UCSD-AML1 (cell line): ENCODE measurements around the gene OTOP3.
"Not testable (repeated sequence)": the region's sequence is repeated elsewhere in the genome, so short reads cannot be mapped to it uniquely, and the experiment has no call there.

ENCODE experiments used
- DNase-seq: peaks from one replicate; lab custom pipeline; 2025; ENCODE audit not compliant: unreplicated experiment; lab: John Stamatoyannopoulos, UW

The OTOP3 gene, protein sequence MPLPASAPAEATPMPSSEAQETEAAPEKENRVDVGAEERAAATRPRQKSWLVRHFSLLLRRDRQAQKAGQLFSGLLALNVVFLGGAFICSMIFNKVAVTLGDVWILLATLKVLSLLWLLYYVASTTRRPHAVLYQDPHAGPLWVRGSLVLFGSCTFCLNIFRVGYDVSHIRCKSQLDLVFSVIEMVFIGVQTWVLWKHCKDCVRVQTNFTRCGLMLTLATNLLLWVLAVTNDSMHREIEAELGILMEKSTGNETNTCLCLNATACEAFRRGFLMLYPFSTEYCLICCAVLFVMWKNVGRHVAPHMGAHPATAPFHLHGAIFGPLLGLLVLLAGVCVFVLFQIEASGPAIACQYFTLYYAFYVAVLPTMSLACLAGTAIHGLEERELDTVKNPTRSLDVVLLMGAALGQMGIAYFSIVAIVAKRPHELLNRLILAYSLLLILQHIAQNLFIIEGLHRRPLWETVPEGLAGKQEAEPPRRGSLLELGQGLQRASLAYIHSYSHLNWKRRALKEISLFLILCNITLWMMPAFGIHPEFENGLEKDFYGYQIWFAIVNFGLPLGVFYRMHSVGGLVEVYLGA

DNA sequence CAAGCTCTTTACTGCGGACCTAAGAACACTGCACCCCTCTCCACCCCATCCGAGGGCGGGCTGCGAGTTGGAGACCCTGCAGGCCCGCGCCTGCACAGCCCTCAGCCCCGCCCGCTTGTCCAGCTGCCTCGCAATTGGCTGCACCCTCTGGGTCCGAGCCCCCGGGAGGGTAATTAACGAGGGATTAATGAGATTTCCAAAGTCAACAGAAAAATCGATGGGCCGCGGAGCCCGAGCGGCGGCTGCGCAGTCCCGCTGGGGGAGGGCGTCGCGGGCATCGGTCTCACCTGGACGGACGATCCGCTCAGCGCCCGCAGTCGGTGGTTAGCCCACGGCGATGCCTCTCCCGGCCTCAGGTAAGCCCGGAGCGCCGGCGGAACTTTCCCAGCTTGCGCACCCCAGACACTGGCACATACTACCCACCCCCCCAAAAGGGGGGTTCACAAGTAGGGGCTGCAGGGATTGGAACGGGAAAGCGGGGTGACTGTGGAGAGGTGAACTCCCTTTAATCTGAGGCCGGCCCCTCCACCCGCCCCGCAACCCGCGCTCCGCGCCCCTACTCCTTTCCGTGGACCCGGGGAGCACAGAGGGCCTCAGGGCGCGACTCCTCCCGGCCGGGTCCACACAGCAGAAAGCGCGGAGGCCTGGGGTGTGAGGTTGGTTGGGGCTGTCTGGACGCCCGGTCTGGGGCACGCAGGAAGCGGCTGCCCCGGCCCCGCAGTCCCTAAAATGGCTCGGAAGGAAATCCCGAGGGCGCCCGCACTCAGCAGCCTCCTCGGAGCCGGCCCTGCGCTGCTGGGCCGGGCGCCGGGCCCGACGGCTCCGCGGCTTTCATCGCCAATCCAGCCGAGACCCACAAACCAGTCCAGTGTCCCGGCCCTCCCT is at the start of gene OTOP3:
TSS of gene OTOP3 (plus strand) at position 314 of the 885 bp plus-strand sequence. CDS start at position 338, 24 bp downstream.
- DNase-seq, result no peak

DNA sequence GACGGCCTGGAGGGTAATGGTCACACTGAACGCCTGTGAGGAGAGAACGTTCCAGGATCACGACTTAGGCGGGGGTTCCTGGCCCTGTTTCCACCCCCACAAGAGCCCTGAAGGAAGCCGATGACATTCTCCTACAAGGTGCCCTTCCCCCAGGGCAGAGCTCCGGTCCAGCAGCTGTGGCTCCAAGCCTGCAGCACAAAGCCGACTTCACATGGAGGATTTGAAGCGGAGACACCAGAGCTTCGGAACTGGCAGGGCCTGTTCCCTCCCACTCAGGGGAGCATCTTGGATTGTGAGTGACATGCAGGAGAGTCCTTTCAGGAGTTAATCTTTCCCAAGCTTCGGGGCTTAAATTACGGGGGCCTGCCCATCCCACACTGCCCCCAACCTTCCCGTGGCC is 47.2 kb upstream of the OTOP3 start:
- no peak for DNase-seq

DNA sequence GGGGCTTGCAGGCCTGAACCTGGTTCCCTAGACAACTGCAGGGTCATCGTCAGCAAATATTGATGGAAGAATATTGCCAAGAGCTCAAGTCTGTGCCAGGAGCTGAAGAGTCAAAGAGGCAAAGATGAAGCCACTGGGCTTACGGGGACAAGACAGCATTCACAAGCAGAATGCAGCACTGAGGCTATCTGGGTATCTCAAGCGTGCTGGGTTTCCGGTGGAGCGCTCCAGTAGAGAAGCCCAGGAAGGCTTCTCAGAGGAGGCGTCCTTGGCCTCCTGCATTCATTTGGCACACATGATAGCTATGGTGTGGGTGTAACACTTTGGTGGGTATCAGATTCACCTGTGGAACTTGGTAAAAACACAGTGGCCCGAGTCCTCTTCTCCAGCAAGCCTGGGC is 45.1 kb upstream of the OTOP3 start:
- no peak for DNase-seq

DNA sequence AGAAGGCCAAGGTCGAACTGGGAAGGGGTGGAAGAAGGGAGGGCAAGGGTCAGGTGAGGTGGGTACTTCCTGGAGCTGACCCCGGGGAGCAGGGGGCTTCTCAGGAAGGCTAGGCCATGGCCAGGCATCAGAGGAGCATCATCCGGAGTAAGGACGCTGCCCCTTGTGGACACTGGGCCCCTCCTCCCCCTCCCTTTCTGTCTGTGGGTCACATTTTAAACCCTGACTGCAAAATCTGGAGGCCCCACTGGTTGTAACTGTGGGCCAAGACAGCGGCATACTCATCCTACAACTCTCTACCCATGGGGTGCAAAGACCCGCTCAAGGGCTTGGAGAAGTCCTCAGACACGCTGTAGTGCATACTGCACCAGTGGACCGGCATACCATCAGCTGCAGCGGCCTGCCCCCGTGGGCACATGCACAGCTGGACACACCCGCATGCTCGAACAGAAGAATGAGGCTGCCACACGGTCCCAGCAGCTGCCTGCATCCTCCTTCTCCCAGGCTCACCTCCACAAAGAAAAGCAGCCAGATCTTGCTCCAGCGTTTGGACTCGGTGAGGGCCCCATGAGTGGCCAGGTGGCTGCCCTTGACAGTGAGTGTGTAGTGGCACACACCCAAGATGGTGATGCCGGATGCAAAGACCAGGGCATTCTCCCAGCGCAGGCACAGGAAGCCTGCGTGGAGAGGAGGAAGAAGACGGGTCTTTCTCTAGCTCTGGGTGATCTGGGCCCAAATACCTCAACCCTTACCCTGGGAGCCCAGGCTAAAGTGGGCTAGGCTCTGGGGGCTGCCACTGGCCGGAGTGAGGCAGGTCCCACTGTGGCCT is 43.5 kb upstream of the OTOP3 start:
- no peak for DNase-seq

DNA sequence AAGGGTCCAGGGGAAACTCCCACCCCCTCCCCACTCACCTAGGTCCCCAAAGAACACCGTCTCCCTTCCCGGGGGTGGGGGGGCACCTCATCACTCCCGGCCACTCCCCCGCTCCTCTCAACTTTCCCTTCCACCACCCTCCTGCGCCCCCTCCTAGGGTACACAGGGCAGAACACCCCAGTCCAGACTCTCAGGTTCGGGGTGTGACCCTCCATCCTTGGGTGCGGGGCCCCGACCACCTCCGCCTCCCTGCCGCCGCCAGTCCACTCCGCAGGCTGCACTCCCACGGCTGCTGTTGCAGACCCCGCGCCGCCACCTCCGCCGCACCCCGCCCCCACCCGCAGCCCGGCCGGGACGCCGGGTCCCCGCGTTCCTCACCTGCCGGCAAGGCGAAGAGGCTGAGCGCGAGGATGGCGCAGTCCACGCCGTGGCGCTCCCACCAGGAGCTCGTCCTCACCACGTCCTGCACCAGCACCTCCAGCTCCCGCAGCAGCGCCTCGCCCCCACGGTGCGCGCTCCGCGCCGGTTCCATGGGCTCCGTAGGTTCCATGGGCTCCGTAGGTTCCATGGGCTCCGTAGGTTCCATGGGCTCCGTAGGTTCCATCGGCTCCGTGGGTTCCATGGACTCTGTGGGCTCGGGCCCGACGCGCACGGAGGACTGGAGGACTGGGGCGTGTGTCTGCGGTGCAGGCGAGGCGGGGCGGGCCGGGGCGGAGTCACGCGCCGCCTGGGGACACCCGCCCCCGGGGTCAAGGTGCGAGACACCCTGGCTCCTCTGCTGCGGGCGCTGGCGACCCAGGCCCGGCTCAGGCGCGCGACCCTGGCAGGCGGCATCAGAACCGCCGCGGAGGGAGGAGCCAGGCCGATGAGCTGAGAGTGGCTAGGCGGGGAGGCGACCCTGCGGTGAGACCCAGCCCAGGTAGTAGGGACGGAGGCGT is 42.5 kb upstream of the OTOP3 start, which contains the start of gene FADS6:
TSS of gene FADS6 (minus strand) at position 660 of the 938 bp plus-strand sequence. CDS start at position 622, 38 bp downstream.
- DNase-seq, result no peak

DNA sequence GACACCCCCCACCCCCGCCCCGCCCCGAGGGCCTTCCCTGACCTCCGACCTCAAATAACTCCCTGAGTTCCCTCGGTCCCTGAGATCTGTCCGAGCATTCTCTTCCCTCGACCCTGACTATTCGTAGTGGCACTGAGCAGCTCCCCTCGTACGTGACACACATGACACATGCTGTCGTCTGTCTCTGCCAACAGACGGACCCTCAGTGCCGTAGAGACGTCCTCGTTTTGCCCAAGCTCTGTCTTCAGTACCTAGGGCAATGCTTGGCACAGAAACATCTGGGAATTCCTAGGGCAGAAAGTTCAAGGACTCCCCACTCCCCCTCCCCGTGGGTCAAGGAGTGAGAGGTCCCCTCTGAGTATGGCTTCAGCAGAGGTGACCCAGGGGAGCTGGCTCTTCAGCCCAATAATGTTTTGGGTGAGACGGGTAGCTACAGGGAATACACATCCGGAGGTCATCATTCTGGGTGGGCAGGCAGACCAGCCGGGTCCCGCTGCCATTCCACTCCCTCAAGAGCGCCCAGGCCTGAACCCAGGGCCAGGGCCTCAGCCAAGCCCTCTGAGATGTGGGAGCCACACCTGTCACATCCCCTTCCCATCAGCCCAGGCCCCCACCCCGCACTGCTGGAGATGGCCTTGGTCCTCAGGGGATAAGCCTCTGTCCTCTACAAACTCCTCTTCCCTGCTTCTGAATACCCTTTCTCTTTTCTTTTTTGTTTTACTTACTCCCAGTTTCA is 41.6 kb upstream of the OTOP3 start:
- no peak for DNase-seq

DNA sequence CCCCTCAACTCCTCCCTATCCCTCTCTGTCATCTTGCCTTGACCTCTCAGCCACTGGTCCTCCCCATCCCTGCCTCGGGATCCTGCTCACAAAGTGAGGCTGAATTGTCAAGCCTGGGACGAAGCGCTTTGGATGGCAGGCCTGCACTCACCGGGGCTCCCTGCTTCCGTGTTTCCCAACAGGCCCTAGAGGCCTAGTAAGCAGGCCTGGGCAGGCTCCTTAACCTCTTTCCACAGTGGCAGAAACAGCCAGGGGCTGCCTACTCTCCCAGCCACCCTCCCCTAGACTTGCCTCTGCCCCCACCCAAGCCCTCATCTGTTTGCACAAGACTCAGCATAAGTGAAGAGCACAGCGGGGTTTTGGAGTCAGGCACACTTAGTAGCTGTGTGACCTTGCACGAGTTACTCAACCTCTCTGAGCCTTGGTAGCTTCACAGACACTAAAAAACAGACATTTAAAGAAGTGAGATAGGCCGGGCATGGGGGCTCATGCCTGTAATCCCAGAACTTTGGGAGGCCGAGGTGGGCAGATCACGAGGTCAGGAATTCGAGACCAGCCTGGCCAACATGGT is 37.2 kb upstream of the OTOP3 start:
- DNase-seq, result no peak

DNA sequence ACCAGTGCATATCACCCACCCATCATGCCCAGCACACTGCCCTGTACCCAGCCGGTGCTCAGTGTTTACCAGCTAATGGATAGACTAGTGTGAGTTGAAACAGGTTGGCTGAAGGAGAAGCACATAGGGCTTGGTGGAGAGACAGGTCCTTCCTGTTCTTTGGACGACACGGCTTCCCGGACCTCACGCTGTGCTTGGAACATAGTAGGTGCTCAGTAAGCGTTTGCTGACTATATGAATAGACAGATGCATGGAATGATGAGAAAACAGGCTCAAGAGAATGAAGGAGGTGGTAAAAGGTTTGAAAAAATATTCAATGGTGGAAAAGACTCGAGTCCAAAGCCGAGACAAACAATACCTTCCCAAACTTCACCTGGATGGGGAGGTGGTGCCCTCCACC is 35.5 kb upstream of the OTOP3 start:
- DNase-seq, result no peak

DNA sequence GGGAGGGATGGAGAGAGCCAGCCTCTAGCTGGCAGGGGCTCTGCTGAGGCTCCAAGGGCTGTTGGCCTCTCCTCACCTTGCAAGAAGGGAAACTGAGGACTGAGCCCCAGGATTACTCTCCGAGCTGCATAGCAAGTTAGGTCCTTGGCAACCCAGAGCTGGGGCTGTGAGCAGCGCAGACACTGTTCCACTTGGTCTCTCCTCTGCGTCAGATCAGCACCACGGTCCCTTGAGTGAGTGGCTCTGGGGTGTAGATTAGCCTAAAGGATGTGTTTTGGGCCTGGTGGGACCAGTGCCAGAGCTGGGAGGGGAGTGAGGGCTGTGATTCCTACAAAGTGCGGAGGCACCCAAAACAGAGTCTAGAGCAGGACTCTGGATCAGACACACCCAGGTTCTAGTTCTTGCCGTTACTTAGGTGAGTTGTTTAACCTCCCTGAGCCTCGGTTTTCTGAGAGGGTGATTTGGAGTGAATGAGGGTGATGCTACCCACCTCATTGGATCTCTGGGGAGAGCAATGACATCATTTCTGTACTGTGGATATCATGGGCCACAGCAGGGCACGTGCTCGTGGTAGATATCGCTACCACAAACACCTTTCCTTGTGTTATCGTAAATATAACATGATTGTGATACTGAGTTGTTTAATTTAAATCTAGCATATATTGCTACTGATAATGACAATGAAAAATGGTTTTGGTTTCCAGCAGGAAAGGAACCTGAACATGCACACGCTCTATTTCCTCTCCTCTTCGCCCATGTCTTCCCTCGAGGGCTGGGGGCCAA is 34.2 kb upstream of the OTOP3 start:
- no peak for DNase-seq

DNA sequence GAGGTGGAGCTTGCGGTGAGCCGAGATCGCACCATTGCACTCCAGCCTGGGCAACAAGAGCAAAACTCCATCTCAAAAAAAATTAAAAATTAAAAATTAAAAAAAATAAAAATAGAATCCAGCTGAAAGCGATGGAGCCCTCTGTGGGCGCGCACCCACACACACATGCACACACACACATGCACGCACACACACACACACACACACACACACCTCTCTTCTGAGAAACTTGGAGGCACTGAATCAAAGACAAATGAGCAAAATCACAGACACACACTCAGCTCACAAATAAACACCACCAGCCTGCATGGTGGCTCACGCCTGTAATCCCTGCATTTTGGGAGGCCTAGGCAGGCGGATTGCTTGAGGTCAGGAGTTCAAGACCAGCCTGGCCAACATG is 32.7 kb upstream of the OTOP3 start:
- no peak for DNase-seq

DNA sequence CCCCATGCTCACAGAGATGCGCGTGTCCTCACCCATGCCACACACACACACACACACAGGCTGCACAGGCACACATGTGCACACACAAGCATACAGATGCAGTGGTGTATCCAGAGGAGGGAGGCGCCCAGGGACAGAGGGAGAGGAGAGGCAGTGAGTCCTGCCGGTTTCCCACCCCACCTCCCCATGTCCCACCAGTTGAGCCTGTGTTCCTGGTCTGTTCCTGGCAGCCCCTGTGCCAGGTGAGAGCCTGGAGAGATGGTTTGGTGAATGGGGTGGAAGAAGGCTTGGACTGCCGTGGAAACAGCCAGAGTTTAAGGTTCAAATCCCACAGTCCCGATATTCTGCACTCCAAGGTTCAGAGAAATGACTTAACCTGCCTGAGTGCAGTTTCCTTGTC is 32.0 kb upstream of the OTOP3 start:
- no peak for DNase-seq

DNA sequence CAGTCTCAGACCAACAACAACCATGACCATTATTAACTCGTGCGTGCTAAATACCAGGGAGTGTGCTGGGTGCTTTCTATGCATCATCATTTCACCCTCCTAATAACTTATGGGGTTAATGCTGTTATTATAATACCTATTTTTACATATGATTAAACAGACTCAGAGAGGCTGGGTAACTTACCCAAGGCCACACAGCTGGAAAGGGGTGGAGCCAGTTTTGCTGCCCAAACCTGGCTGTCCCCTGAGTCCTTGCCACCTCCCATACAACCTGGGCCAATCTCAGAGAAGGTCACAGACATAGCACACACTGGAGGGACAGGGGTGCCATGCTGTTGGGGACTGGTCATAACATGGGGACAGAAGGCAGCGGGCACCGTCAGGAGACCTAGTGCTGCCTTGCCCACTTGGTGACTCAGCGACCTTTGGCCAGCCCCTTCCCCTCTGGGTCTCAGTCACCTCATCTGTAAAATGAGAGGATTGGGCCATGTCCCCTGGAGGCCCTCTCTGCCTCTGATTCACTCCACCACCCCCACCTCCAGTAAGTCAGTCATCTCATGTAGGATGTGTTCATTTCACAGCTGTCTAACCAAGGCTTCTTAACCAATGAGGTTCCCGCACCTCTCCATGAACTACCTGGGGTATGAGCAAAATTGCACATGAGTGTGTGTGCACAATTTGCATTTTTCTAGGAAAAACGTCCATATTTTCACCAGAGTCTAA is 30.9 kb upstream of the OTOP3 start:
- no peak for DNase-seq

DNA sequence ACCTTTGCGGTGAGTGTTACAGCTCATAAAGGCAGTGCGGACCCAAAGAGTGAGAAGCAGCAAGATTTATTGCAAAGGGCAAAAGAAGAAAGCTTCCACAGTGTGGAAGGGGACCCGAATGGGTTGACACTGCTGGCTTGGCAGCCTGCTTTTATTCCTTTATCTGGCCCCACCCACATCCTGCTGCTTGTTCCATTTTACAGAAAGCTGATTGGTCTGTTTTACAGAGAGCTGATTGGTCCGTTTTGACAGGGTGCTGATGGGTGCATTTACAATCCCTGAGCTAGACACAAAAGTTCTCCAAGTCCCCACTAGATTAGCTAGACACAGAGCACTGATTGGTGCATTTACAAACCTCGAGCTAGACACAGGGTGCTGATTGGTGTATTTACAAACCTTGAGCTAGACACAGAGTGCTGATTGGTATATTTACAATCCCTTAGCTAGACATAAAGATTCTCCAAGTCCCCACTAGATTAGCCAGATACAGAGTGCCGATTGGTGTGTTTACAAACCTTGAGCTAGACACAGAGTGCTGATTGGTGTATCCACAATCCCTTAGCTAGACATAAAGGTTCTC is 29.4 kb upstream of the OTOP3 start:
- DNase-seq, result not testable (repeated sequence)

DNA sequence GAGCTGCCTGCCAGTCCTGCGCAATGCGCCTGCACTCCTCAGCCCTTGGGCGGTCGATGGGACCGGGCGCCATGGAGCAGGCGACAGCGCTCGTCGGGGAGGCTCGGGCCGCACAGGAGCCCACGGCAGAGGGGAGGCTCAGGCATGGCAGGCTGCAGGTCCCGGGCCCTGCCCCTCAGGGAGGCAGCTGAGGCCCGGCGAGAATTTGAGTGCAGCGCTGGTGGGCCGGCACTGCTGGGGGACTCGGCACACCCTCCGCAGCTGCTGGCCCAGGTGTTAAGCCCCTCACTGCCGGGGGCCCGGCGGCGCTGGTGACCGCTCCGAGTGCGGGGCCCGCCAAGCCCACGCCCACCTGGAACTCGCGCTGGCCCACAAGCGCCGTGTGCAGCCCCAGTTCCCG is 28.7 kb upstream of the OTOP3 start:
- no peak for DNase-seq

DNA sequence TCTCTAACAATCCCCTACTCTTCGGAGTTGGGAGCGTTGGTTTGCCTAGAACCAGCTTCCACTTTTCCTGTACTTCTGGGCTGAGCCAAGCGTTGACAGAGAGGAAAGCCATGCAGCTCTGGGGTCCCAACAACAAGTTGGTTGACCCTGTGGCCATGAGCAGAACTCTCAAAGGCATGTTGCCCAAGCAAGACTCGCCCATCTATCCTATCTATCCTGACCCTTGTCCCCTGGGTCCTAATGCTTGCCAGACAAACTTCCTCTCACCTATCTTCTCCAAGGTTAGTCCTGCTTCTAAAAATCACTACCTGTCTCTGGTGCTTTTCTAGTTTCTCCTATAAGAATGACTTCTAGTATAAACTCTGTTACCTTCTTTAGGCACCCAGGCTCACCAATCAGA is 26.6 kb upstream of the OTOP3 start:
- DNase-seq, result not testable (repeated sequence)

DNA sequence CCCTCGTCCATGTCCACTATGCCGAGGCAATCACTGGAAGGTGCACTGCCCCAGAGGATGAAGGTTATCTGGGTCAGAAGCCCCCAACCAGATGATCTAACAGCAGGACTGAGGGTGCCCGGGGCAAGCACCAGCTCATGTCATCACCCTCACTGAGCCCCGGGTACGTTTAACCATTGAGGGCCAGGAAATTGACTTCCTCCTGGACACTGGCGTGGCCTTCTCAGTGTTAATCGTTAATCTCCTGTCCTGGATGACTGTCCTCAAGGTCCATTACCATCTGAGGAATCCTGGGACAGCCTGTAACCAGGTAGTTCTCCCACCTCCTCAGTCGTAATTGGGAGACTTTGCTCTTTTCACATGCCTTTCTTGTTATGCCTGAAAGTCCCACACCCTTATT is 24.3 kb upstream of the OTOP3 start:
- DNase-seq, result not testable (repeated sequence)
